RPMI8226 (cell line): ENCODE measurements around the gene ZNHIT2.

Source experiments
- DNase-seq: peaks from one replicate; pipeline ENCODE4 v3.0.0-alpha.2; 2015

The ZNHIT2 gene

DNA sequence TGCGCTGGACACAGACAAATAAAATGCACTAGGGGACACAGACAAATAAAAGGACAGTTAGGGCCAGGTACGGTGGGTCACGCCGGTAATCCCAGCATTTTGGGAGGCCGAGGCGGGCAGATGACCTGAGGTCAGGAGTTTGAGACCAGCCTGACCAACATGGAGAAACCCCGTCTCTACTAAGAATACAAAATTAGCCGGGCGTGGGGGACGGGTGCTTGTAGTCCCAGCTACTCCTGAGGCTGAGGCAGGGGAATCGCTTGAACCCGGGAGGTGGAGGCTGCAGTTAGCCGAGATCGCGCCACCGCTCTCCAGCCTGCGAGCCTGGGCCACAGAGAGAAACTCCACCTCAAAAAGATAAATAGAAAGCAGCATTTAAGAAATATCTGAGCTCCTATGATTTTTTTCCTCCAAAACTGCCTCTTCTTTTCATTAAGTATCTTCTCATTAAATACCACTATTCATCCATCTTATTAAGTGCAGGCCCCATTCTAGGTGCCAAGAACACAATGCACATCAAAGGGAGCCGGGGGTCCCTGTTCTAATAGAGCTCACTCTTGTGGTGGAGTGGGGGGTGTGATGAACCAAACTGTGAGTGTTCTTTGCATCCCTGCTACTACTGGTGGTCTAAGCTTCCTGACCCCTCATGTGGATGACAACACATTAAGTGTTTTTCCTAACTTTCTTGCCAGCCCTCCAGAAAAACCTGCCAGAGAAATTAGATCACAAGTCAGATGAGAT, 766 bp upstream of the ZNHIT2 start:
- DNase-seq = no peak

DNA sequence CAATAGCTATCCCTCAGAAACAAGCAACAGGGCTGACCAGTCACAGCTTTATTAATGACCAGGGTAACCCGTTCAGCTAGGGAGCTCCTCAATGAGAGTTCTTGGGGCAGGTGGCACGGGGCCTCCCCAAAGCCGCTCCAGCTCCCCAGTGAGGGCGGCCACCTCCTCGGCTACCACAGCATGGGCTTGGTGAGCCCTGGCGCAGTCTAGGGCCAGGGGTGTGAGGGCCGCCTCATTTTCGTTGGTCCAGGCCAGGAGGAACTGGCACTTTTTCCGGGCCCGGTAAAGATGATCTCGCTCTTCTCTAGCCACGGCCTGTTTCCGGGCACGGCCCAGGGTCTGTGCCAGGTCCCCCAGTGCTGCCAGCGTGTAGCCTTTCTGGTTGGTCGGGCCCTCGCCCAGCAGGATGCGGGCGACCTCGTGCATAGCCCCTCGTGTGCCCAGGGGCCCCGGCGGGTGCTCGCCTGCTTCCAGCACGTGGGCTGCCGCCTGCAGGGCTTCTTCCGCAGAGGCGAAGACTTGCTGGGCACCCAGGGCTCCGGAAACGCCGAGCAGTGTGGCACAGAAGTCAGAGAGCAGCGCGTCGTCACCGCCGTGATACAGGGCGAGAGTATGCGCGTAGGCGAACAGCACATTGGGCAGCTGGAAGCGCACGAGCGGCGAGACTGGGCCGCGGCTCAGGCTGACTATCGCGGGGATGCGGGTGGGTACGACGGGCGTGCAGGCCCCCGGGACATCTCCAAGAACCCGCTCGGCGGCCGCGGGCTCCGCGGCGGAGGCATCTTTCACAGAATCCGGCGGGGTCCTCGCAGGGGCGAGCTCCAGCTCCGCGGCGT, 913 bp downstream of the ZNHIT2 start:
- peak; percentile 77 for DNase-seq

DNA sequence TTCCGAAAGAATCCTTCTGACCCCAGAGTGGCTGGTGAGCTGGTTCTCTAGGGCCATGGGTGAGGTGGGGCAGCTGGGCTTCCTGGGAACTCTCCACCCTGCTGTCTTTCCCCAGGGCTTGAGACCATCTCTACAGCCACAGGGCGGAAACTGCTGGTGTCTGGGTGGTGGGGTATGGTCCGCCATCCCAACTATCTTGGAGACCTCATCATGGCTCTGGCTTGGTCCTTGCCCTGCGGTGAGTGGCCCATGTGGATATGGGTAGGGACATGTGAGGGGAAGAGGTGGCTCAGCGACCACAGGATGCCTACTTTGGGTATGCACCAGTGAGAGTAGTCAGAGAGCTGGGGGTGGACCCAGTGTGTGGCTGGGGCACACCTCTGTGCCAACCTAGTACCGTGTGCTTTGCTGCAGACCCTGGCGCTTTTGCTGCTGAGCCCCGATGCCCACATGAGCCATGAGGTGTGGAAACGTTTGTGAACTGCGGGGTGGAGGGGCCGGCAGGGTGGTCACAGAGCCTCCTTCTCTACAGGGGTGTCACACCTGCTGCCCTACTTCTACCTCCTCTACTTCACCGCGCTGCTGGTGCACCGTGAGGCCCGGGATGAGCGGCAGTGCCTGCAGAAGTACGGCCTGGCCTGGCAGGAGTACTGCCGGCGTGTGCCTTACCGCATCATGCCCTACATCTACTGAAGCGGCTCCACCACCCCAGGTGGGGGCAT, 2.0 kb downstream of the ZNHIT2 start:
- DNase-seq = no peak

DNA sequence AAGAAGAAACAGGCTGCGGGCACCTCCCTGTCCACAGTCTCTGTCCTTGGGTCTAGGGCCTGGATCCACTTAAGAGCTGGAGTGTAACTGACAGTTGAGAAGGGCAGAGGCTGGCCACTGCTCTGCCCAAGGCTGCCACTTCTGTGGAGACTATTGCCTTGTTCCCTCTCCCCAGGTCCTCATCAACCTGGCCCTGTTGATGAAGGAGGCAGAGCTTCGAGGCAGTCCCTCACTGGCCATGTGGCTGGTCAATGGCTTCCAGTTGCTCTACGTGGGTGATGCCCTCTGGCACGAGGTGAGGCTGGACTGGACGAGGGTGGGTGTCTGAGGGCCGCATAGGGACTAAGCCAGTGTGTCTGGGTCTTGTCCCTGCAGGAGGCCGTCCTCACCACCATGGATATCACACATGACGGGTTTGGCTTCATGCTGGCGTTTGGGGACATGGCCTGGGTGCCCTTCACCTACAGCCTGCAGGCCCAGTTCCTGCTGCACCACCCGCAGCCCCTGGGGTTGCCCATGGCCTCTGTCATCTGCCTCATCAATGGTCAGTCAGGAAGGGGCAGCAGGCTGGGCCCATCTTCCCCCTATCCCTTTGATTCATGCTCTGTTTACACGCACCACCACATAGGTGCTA, 2.8 kb downstream of the ZNHIT2 start:
- DNase-seq = no peak

DNA sequence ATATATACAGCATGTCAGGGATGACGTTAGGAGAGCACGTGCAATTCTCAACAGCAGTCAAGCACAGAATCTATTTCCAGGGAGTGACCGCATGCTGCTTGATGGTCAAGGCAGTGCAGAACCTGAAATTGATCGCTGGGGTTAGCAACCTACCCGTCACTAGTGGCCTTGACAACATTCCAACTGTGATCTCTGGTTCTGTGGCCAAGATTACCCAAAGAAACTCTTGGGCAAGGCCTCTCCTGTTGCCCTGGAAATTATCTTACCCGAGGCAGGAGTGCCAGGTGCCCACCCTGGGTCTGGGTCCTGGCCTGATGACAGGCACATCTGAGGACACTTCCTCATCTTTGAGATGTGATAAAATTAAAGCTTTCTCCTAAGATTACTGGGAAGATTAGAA, 3.7 kb downstream of the ZNHIT2 start:
- no peak for DNase-seq

DNA sequence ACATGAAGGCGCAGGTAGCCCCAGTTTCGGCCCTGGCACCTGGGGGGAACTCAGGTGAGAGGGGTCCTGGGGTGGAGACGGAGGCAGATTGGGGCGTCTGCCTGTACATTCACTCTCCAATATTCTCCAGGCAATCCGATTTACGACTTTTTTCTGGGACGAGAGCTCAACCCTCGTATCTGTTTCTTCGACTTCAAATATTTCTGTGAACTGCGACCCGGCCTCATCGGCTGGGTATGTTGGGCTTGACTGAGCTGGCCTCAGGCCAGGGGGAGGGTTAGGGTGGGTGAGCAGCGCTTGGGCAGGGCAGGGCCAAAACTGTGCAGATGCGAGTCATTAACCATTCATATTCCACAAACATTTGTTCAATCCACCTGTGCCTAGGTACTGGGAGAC, 4.1 kb downstream of the ZNHIT2 start:
- no peak for DNase-seq

DNA sequence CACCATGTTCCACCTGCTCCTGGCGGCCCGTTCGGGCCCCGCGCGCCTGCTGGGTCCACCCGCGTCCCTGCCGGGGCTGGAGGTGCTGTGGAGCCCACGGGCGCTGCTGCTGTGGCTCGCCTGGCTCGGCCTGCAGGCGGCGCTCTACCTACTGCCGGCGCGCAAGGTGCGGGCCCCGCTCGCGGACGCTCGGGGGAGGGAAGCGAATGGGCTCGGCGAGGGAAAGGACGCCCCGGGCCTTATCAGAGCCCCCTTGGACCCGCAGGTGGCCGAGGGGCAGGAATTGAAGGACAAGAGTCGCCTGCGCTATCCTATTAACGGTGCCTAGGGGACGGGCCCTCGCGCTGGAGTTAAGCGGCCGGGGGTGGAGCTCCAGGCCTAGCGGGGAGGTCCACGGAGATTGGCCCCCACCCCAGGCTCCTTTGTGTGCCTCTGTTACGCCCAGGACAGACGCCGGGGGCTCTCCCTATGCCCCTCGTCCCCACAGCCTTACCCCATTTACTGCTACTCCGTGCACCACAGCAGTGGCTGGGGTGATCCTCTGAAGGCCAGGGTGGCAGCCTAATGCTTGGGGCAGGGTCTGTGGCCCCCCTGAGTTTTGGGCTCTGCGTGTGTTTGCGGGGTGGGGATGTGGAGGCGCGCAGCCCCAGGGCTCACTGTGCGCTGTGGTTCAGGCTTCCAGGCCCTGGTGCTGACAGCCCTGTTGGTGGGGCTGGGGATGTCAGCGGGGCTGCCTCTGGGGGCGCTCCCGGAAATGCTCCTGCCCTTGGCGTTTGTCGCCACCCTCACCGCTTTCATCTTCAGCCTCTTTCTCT, 4.7 kb downstream of the ZNHIT2 start:
- DNase-seq = peak; percentile 87

DNA sequence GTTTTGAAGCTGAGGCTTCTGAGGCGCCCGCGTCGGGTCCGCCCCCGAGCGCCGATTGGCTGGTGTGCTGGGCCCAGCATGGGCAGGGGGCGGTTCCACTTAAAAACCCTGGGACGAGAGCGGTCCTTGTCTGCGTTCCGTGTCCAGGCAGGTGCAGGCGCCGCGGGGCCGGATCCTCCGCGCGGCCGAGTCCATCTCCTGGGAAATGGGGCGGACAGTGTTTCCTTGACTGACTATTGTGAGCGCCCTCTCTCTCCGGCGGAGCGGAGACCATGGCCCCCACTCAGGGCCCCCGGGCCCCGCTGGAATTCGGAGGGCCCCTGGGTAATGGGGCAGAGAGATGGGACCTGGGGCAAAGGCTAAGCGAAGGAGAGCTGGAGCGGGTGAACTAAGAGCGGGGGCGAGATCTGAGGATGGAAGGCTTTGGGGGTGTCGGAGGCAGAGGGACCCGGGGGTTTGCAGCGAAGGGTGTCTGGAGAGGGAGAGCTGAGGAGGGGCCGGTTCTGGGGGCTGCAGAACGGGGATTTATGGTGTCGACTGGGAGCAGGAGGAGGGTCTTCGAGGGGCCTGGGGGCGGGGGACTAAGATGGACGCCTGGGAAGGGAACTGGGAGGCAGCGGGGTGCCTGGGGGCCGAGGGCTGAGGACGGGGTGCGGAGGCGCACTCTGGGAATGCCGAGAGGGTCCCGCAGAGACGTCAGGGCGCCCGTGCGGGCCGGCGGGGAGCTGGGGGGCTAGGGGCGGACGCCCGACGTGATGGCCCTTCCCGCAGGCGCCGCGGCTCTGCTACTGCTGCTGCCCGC, 5.6 kb downstream of the ZNHIT2 start, which contains the start of gene TM7SF2:
TM7SF2 (plus strand) TSS at position 129 of the 802 bp plus-strand sequence; CDS start at position 273, 144 bp downstream.
- peak; percentile 100 for DNase-seq

DNA sequence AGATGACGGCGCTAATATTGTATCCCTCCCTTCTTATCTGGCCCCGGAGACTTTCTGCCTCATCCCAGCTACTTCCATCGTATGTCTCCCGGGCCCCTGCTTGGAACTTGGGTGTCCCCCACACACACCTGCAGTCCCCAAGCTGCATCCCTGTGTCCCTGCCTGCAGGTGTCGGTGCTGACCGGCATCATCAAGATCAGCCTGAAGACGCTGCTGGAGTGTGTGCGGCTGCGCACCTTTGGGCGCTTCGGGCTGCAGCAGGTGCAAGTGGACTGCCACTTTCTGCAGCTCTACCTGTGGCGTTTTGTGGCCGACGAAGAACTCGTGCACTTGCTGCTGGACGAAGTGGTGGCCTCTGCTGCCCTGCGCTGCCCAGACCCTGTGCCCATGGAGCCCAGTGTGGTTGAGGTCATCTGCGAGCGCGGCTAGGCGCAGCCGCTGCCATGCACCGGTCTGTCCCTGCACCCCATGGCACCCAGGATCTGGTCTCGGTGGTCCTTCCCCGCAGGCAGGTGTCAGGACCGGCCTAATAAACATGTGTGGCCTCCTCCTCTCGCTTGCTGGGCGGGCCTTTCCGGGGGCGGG, 6.2 kb downstream of the ZNHIT2 start:
- no peak for DNase-seq

DNA sequence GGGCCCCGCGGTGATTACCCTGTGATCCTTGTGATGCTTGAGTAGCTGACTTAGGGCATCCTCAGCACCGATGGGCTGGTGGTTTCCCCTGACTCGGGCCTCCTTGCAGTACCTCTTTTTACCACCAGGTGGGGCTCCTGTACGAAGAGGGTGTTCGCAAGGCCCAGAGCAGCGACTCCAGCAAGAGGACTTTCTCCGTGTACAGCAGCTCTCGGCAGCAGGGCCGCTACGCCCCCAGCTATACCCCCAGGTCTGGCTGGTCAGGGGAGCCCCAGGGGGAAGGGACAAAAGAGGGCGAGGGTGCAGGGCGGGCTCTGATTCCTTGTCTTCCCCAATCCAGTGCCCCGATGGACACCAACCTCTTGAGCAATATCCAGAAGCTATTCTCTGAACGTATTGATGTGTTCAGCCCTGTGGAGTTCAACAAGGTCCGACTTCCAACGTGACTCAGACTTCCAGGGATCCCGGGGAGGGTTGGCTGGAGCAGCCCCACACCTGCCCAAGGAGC, 7.1 kb downstream of the ZNHIT2 start:
- DNase-seq = peak; percentile 93

DNA sequence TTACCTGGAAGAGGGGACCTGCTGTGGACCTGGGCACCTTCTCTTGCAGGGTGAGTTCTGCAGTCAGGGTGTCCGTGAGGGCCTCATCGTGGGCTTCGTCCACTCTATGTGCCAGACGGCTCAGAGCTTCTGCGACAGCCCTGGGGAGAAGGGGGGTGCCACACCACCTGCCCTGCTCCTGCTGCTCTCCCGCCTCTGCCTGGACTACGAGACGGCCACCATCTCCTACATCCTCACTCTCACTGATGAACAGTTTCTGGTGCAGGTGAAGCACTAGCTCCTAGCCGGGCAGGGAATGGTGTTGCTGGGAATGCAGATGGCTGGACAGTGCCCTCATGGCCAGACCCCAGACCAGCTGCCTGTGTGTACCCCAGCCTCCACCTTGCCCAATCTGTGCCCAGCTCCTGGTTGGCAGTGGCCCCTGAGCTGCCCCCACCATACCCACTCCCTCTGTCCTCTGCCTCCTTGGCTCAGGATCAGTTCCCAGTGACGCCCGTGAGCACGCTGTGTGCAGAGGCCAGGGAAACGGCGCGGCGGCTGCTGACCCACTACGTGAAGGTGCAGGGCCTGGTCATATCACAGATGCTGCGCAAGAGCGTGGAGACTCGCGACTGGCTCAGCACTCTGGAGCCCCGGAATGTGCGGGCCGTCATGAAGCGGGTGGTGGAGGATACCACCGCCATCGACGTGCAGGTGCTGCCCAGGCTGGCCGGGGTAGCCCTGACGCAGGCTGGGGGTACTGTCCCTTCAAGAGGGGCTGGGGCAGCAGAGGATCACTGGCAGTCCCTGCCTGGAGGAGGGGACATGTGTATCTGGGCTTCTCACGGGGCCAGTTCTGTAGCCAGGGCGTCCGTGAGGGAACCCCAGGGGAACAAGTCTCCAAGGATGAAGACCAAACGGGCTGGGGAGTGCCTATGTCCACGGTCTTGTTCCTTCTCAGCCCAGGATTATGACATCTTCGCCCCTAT, 8.0 kb downstream of the ZNHIT2 start:
- DNase-seq = no peak

DNA sequence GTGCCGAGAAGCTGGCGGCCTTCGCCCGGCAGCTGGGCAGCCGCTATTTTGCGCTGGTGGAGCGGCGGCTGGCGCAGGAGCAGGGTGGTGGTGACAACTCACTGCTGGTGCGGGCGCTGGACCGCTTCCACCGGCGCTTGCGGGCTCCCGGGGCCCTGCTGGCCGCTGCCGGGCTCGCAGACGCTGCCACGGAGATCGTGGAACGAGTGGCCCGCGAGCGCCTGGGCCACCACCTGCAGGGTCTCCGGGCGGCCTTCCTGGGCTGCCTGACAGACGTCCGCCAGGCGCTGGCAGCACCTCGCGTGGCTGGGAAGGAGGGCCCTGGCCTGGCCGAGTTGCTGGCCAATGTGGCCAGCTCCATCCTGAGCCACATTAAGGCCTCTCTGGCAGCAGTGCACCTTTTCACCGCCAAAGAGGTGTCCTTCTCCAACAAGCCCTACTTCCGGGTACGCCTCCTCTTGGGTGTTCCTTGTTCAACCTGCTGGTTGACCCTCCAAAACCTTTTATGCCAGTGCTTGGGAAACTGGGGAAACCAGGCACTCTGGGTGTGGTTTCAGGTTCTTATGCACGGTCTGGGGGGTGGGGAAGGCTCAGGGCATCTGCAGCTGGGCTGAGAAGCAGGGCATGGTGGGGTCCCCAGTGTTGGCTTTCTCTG, 8.9 kb downstream of the ZNHIT2 start:
- no peak for DNase-seq

DNA sequence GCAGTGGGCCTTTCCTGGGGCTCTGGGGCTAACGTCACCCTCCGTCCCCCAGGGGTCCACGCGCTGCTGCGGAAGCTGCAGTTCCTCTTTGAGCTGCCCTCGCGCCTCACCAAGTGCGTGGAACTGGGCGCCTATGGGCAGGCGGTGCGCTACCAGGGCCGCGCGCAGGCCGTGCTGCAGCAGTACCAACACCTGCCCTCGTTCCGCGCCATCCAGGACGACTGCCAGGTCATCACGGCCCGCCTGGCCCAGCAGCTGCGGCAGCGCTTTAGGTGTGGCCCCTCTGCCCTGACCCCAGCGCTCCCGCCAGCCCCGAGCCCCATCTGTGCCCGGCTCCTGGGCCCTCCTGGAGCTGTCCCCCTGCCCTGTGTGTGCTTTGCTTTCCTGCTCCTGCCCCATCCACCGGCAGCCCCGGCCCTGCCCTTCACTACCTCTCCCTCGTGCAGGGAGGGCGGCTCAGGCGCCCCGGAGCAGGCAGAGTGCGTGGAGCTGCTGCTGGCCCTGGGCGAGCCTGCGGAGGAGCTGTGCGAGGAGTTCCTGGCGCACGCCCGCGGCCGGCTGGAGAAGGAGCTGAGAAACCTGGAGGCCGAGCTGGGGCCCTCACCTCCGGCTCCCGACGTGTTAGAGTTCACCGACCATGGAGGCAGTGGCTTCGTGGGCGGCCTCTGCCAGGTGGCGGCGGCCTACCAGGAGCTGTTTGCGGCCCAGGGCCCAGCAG, 9.6 kb downstream of the ZNHIT2 start:
- no peak for DNase-seq

DNA sequence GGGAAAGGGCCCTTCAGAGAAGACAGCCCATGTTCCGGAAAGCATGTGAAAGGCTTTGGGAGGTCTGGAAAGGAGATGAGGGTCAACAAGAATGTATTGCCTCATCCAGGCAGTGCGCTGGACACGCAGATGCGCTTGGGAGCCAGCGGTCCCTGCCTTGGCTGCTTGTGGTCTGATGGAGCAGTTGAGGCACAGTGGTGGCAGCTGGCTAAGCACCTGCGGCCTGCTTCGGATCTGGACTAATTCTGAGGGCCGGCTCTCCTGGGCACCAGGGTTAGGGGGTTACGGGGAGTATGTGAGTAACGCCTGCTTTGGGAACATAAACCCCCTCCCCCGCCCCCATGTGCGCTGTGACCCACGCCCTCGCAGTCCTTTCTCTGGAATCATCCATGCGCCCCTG, 10.4 kb downstream of the ZNHIT2 start:
- no peak for DNase-seq

DNA sequence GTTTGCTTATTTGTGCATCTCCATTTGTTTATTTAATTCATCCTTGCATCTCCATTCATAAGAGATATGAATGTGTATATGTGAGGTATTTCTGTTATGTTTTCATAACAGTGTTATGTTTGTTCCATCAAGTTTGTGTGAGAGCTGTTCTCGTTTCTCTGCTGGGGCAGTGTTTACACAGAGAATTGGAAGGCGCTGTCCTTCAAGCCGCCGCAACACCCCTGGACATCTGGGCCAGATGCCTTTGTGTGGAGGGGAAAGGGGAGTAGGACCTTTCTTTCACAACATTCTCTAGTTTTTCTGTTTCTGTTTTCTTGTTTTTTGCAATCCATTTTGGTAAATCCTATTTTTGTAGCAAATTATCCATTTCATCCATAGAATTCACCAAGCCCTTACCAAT, 12.9 kb downstream of the ZNHIT2 start:
- DNase-seq = no peak

DNA sequence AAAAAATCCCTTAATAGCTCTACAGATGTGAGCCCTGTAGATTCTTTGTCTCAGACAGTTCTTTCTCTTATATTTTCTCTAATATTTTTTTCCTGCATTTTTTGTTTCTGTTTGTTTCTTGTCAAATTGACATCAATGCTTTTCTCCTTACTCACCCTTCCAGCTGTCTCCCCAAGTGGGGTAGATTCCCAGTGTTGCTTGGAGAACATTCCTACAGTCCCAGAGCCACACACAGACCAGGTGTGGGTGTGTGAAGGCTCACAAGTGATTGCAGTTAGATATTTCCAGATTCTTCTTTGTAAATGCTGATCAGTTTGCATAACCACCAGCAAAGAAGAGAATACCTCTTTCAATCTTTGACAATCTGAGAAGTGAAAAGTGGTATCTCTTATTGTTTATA, 14.0 kb downstream of the ZNHIT2 start:
- DNase-seq = no peak

DNA sequence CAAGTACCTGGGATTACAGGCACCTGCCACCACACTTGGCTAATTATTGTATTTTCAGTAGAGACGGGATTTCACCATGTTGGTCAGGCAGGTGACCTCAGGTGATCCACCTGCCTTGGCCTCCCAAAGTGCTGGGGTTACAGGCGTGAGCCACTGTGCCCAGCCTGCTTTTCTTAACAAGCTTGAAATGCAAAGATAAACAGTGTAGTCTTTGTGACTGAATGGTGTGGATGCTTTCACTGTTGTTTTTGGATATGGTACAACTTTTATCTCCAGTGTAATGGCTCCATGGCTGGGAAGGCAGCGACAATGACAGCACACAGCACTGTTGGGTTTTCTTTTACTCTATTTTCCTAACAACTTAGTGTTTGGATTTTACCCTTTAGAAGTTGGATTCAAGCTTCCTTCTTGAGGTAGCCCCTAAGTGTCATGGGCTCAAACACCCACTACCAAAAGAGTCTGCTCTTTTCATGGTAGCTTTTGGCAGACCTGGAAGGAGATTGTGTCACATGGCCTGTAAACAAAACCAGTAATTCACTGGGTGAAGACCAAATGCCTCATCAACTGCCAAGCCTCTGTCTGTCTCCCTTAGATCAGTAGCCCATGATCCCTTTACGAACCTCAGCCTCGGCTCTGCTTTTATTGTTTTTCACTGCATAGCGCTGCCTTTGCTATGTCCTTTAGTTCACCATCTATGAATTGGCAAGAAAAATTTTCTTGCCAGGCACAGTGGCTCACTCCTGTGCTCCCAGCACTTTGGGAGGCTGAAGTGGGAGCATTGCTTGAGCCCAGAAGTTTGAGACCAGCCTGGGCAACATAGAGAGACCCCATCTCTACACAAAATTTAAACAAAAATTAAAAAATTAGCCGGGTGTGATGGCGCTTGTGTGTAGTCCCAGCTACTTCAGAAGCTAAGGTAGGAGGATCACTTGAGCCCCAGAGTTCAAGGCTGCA, 15.1 kb downstream of the ZNHIT2 start:
- no peak for DNase-seq
